DMS153 treated with DMSO at 0.1 percent for 48 hours (cell line): ENCODE measurements around the gene WDFY2.

Experiments used
- DNase-seq: peaks from one replicate; lab custom pipeline; 2025; ENCODE audit not compliant: unreplicated experiment; lab: John Stamatoyannopoulos, UW

WDFY2 gene

DNA sequence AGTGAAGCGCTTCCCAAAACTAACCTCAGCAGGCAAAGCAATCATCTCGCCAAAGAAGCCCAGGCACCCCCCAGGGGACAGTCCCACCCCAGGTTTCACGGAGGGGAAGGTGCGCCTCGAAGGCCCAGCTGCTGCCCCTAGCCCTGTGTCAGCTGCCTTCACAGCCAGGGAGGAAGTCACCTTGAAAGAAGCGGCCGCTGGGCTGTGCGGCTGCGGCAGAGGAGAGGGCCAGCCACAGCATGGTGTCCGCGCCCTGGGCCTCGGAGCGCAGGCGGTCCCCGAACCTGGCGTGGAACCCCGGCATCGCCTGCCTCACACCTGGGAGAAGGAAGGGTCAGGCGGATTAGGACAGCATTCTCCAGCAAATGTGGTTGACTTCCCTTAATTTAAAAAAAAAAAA, 184.7 kb downstream of the WDFY2 start:
- DNase-seq, result no peak

DNA sequence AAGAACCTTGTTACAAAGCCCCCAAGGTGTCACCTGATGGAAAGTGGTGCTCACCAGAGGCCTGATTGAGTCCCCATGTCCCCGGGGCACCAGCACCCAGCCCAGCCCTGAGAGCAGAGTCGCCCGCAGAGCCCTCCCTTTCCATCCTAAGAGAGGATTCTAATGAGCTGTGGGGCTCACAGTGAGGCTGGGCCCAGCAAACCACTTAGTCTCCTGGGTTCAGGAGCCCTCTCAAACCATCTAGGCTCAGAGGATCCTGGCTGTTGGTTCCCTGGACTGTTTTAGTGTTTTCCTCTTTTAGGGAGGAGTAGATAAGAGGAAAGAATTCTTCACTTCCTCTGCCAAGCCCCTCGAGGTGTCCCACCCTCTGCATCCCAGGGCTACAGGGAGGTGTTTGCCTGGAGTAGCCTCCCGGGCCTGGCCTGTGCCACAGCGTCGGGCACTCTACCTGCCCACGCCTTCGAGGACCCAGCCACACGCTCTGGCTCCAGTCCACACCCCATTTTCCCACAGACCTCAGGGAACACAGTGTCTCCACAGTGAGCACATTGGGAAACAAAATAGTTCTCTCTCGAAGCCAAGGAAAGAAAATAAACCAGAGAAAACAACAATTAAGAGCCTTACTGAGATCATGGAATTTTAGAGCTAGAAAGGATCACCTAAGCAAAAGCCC, 185.3 kb downstream of the WDFY2 start:
- DNase-seq, result no peak

DNA sequence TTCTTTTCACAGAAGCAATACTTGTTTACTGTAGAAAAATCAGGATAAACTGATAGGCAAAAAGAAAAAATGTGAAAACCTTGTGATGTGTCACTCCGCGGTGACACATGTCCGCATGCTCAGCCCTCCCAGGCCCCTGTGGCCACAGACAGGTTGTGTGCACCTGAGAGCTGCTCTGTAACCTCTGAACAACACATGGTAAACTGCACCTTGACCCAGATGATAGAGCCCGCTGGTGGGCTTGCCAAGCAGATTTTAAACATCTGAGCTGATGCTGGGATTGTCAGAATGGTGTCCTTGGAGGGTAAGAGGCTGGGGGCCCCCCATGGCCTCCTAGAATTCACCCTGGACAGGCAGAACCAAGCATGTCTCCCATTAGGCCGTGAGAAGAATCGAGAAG, 185.9 kb downstream of the WDFY2 start:
- no peak for DNase-seq

DNA sequence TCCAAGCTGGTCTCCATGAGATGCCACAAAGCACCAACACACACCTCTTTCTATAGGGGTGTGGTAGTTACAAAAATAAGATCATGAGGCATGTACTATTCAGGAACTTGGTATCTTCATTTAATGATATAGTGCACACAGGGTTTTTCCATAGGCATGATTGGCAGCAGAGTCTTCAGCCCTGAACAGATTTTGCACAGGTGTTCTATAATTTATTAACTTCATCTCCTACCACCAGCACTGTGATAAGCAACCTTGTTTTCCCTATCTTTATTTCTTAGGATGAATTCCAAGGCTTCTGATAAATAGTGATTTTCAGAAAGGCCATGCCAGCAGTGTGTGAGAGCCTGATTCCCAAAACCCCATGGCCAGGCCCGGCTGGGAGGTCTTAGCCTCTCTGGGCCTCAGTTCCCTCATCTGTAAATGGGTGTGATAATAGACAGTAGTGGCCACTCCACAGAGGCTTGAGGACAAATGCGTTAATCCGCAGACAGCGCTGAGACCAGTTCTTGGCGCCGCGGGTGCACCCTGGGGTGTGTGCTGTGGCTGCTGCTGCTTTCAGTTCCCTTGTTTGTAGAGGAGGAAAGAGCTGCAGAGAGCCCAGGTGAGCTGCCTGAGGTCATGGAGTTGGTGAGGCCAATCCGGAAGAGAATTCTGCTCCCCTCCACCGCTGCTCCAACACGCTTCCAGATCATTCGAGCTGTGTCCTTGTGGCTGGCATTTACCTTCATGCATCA, 186.6 kb downstream of the WDFY2 start:
- peak; percentile 59 for DNase-seq

DNA sequence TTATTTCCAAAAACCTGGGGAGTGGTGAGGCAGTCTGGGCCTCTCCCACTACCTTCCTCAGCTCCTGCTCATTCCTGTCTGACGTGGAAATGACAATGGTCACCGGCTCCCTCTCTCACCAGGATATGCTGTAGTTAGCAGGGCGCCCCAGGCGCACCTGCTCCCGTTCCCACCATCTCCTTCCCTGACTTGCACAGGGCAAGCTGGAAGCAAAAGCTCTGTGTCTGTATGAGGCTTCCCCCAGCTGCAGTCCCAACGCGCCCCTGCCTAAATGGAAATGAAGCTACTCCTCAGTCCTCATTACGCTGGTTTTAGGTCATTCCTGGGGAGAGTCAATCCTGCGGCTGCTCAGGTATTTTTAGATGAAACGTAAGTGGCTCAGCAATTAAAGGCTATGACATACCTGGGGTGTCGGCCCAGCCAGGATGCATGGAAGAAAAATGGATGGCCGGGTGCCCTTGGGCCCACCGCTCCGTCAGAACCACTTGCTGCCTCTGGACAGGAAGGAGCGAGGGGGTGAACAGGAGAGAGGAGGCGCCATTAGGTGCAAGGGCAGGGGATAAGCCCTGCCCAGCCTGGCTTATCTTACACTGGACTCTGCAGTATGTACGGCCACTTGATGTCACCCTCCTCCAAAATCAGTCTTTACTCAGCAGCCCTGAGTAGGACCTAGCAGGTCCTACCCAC, 187.3 kb downstream of the WDFY2 start:
- peak; percentile 47 for DNase-seq

DNA sequence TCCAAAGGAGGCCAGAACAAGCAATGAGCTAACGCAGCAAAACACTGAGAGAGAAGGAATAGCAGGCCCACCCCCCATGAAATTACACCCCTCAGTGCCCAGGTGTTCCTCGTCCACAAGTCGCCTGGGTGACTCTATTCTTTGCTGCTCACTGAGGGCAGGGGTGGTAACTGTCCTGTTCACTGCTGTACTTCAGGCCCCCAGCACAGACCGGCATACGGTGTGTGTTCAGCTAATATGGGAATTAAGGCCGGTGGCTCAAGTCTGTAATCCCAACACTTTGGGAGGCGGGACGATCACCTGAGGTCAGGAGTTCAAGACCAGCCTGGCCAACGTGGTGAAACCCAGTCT, 187.8 kb downstream of the WDFY2 start:
- DNase-seq, result no peak

DNA sequence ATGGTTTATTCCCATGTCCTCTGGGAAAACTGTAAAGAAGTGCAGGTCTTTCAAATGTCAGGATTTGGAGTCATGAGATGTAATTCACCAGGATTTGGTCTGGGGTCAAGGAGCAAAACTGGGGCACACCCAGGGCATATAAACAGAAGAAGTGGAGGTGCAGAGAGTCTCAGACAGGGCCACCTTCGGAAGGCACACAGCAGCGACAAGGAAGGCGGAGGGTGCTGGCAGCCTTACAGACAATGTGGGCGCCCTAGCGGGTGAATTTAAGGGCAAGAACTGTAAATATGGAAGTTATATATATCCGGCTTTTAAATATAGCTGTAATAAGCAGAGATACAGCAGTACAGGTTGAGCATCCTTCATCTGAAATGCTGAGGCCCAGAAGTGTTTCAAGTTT, 188.5 kb downstream of the WDFY2 start:
- DNase-seq, result no peak

DNA sequence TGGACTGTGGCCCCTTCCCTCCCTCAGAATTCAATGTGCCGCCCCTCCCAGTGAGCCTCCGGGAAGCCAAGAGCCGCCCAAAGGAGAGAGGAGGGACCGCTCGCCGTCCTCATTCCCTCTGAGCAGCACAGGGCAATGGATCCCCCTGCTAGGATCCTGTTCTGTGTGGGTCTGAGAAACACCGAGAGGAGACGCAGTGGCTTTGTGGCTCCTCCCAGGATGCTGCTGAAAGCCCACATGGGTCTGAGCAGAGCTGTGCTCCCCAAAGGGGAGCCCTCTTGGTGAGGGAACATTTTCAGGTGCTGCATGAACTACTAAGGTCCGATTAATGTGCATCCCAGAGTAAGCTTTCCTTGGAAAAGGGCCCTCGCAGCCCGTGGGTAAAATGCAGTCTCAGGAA, 189.3 kb downstream of the WDFY2 start:
- no peak for DNase-seq

DNA sequence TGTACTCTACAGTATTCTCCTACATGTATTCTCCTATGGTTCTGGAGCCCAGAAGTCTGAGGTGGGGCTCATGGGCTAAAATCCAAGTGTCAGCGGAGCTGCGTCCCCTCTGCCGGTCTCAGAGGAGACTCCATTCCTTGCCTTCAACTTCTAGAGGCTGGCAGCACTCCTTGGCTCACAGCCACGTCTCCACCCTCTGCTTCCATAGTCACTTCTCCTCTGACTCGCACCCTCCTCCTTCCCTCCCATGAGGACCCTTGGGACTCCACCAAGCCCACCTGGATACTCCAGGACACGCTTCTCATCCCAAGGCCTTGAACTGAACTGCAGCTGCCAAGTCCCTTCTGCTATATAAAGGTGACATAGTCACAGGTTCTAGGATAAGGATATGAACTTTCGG, 191.9 kb downstream of the WDFY2 start:
- no peak for DNase-seq

DNA sequence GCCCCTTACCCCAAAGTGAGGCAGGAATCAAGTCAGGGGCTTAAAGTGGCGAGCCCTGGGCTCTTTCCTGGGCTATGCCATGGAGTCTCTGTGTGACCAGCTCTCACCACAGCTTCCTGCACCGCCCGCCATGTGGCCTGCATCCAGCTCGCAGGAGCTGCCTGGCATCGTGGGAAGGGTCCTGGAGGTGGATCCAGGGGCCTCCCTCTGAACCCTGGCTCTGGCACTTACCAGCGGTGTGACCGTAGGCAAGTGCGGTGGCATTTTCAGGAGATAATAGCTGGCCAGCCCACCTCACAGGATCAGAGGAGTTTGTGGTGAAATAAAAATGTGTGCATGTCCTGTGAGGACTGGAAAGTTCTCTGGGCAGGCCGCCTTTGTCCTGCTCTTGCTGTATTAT, 193.7 kb downstream of the WDFY2 start:
- no peak for DNase-seq

DNA sequence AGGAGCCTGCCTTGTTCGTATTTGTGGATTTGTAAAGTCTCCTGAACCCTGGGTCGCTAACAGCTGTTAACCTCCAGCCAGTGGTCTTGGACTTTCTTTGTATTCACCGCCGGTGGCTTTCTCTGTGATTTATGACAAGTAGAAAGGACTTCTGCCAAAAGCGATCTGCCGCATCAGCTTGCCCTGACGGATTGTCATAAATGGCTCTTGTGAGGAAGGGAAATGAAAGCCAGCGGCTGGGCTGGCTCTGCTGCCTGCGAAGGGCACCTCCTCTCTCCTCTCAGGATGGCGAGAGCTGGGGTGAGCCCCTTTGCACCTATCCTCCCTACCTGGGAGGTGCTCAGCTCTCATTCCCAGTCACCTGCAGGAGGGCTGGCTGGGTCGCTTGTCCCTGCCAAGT, 194.1 kb downstream of the WDFY2 start:
- DNase-seq, result peak; percentile 16

DNA sequence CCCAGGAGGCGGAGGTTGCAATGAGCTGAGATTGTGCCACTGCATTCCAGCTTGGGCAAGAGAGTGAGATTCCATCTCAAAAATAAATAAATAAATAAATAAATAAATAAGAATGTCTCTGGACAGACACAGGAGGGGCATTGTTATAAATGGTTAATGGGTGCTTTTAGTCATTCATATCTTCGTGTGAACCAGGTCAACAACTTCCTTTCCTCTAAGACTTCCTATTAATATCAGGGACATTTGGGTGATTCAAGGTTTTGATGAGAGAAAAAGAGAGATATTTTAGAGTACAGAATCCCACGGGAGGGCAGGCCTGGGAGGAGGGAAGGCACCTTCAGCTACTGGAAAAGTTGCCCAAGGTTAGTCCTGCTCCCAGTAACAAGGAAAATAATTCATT, 195.8 kb downstream of the WDFY2 start:
- no peak for DNase-seq

DNA sequence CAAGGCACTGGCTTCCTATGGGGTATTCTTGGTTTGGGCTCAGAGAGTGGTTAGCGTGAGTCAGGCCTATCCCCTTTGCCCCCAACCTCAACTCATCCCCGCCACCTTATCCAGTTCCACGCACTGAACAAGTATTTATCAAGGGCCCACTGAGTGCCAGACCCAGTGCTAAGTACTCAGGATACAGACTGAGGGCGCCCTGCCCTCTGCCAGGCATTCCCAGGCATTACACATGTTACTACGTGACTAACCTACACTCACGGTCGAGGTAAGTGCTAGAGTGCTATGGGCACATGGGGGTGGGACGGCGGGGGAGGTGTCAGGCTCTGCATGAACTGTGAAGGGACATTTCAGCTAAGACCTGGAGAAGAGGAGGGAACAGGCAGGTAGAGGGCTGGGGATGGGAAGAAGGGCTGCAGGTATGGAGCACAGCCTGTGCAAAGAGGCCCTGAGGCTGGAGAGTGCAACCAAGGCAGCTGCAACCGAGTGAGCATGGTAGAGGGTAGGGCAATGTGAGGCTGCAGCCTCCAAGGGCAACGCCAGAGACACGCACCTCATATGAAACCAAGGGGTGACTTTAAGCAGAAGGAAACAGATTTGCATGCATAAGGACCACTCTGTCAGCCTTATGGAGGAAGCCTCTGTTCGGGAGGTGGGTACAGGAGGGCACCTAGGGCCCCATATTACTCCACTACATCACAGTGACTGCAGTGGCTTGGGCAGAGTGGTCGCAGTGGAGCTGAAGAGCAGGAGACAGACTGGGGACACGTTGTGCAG, 197.2 kb downstream of the WDFY2 start:
- DNase-seq, result no peak

DNA sequence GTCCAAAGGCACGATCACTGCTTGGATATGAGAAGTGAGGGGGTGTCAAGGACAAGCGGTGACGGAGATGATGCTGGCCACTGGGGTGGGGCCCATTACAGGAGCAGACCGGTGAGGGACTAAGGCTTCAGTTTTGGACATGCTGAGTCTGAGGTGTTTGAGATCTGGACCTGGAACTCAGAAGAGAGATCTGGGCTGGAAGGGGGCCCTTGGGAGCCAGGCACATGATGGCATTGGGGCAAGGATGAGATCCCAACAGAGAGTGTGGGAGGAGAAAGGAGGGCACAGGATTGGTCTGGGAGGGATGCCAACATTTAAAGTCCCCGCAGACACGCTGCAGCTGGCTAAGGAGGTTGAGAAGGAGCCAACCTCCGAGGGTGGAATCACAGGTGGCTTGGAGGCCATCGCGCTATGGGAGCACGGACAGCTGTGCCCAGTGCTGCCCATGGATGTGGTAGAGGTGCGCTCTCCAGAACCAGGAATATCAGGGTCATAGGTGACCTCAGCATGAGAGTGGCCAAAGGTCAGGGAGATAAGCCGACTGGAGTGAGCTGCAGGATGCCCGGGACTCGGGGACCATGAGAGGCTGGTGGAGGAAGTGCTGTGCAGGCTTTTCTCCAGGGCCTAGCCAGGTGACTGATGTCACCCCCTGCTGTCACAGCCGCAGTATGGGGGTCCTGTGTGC, 197.9 kb downstream of the WDFY2 start:
- no peak for DNase-seq

DNA sequence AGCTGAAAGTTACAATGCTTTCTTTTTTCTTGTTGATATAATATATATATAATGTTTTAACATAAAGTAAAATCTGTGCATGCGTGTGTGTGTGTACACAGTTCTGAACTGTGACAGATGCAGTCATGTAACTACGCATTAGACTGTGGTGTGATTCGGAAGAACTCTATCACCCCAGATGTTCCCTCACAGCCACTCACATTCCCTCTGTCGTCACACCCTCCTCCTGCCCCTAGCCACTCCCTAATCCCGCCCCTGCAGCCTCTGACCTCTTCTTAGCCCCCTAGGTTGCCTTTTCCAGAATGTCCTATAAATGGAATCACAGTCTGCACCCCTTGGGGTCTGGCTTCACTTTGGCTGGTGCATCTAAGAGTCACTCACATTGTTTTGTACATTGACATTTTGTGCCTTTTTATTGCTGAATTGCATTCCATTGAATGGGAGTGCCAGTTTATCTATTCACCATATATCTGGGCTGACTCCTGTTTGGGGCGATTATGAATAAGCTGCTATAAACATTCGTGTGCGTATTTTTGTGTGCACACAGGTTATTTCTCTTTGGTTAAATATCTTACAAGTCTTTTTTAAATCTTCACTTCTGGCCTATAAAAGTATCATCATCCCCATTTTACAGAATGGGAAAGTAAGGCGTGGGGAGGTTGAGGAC, 199.3 kb downstream of the WDFY2 start:
- no peak for DNase-seq

DNA sequence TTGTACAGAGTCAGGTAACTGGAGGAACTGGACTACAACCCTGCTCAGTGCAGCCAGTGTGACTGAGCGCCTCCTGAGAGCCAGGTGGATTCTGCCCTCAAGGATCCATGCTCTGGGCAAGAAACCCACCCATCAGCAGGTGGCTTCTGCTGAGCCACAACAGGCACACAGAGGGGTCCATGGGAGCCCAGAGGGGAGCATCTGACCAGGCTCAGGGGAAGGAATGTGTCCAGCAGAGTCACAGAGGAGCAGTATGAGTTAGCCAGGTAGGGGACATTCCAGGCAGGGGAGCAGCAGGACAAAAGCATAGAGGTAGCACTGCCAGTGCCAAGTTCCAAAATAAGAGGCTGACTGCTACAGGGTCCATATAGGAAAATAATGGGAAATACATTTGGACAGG, 199.8 kb downstream of the WDFY2 start:
- DNase-seq, result no peak

DNA sequence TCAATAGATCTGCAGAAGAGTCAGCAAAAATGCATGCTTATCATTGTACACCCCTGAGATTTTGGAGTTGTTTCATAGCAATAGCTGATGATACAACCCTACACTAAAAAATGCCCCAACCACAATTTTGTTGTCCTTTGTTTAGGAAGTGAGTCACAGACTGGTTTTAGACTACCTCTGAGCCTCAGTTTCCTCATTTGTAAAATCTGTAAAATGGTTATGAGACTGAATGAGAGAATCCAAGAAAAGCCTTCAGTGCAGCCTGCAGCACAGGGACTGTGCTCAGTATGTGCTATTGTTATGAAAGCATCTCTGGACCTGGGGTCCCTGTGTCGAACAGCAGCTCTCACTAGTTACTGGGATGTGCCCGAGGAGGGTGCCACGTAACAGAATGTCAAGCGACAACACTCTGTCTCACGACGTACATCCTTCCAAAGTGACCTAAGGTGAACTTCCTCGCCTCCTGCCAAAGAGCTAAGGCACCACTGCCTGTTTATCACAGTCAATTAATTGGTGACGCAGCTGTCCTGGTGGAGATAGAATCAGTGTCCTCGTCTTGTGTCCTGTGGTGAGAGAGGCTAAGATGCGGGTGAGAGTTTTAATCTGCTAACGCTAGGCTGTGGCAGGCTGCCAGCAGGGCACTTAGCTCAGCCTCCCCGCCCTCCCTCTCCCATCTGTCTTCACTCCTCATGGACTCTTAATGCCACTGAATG, 201.6 kb downstream of the WDFY2 start:
- DNase-seq, result peak; percentile 82

DNA sequence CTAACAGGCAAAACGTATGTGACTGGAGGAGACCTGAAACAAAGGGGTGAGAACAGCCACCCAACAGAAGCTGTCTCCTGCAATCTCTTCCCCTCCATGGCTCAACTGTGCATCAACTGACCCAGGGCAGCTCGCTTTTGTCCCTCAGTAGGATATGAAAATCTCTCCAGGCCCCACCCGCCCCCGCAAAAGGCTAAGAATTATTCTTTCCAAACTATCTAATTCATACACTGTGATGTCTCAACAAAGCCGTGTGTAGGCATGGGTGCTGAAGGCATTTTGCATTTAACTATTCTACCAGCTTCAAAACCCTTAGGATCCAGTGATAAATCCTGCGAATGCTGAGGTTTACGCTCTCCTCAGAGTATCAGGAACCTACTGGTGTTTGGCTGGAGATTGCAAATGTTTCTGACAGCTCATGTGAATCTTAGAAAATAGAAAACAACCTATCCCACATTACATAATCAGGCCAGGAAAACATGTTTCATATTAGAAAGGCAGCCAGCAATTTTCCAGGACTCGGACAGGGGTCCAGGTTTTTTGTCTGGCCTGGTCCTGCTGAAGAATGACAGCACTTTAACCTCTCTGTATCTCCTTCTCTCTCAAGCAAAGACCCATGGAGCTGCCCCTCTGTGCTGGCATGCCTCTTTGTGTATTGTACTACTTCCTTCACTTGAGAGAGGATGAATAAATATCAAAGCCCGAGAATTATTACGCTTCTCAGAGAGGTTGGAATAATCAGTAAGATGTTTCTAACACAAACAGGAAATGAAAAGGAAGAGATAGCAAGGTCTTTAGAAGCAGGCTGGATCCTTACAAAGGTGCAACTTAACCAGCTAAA, 202.4 kb downstream of the WDFY2 start:
- DNase-seq, result no peak
